ENCODE results near the gene PIK3CB. TPM values are rescaled to one million over a fixed set of nuclear protein-coding genes. Genes with fewer than 3 reads are reported as not detected.

PIK3CB gene
- total RNA-seq, 1 experiment from 2014 or later, result 29.7 TPM

DNA sequence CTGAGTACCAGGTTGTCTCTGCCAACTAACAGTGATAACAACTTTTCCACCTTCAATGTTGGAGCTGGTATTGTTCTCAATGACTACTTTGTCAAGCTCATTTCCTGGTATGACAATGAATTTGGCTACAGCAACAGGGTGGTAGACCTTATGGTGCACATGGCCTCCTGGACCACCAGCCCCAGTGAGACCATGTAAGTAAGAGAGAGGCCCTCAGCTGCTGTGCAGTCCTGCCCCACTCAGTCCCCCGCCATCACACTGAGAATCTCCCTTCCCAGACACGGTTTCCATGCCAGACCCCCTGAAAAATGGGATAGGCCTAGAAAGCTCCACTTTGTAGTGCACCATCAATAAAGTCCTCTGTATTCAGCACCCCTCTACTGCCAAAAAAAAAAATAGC, 56.1 kb downstream of the PIK3CB start:
- H3K9me3 Mint-ChIP-seq (ENCODE audit: unreplicated experiment), result no peaks in the 10 kb centered on the region
- Histone ChIP-seq H3K4me1 (no peaks in the 10 kb centered on the region), H3K36me3 (ENCODE audit: control insufficient read depth, insufficient read depth, low read length) (no peaks in the 10 kb centered on the region), H3K4me3 (ENCODE audit: low read depth, low read length) (no peak overlapping the region), H3K9me3 (no peaks in the 10 kb centered on the region), H3K27me3 (replicated peaks; ENCODE audit: control insufficient read depth, insufficient read depth, low read length) (no peaks in the 10 kb centered on the region)
- POLR2A ChIA-PET, result no interaction called here
- no peak overlapping the region for H3K4me3 Mint-ChIP-seq (ENCODE audit: unreplicated experiment)
- TF ChIP-seq, protein P1, sequence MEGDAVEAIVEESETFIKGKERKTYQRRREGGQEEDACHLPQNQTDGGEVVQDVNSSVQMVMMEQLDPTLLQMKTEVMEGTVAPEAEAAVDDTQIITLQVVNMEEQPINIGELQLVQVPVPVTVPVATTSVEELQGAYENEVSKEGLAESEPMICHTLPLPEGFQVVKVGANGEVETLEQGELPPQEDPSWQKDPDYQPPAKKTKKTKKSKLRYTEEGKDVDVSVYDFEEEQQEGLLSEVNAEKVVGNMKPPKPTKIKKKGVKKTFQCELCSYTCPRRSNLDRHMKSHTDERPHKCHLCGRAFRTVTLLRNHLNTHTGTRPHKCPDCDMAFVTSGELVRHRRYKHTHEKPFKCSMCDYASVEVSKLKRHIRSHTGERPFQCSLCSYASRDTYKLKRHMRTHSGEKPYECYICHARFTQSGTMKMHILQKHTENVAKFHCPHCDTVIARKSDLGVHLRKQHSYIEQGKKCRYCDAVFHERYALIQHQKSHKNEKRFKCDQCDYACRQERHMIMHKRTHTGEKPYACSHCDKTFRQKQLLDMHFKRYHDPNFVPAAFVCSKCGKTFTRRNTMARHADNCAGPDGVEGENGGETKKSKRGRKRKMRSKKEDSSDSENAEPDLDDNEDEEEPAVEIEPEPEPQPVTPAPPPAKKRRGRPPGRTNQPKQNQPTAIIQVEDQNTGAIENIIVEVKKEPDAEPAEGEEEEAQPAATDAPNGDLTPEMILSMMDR (IDR thresholded peaks at IDR 0.05; ENCODE audit: insufficient read depth in 1 of 2, low read depth in 1 of 2, low read length in 1 of 2, severe bottlenecking in 1 of 2, unreplicated experiment in 1 of 2), result no peak
- no peaks in the 10 kb centered on the region for H3K4me1 Mint-ChIP-seq (ENCODE audit: low read depth, unreplicated experiment)
- CTCF ChIA-PET, result interaction anchor here (0.6 kb wide), 1 partner anchor 138 kb away, joined by 3 read pairs; no protein-coding TSS in a partner anchor
- H3K27me3 Mint-ChIP-seq (ENCODE audit: insufficient read depth, unreplicated experiment), result no peaks in the 10 kb centered on the region
- no TSS peak for BruUV-seq (replicated peaks)
- intact Hi-C loops (cut with micrococcal nuclease; ENCODE audit: unreplicated experiment), result no loop called here
- no peak for DNase-seq
- H3K27ac Mint-ChIP-seq (ENCODE audit: unreplicated experiment), result no peak overlapping the region
- H3K36me3 Mint-ChIP-seq (ENCODE audit: insufficient read depth, unreplicated experiment), result peaks cover 16% of the 10 kb centered on the region

DNA sequence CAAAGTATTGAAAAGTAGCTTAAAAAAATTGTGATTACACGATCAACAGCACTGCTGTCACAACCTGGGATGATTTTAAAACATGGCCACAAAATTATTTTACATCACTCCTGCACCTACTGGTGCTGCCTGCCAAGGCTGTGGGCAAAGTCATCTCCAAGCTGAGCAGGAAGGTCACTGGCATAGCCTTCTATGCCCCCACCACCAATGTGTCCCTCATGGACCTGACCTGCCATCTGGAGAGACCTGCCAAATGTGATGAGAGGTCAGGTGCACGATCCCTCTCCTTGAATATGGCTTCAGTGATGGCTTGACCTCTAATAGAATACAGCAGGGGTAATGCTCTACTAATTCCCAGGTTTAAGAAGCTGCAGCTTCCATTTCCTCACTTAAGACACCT, 57.8 kb downstream of the PIK3CB start:
- ChIA-PET CTCF (interaction anchor here (0.9 kb wide), 1 partner anchor 143 kb away, joined by 4 read pairs; no protein-coding TSS in a partner anchor), POLR2A (interaction anchor here (0.7 kb wide), 1 partner anchor 1447 kb away, joined by 7 read pairs; no protein-coding TSS in a partner anchor)
- no peak for DNase-seq
- Histone ChIP-seq H3K27me3 (replicated peaks; ENCODE audit: control insufficient read depth, insufficient read depth, low read length) (no peaks in the 10 kb centered on the region), H3K4me1 (no peaks in the 10 kb centered on the region), H3K4me3 (ENCODE audit: low read depth, low read length) (no peak overlapping the region), H3K9me3 (no peaks in the 10 kb centered on the region), H3K36me3 (ENCODE audit: control insufficient read depth, insufficient read depth, low read length) (no peaks in the 10 kb centered on the region)
- Mint-ChIP-seq H3K27me3 (ENCODE audit: insufficient read depth, unreplicated experiment) (no peaks in the 10 kb centered on the region), H3K36me3 (ENCODE audit: insufficient read depth, unreplicated experiment) (peaks cover under 1% of the 10 kb centered on the region), H3K4me1 (ENCODE audit: low read depth, unreplicated experiment) (no peaks in the 10 kb centered on the region), H3K4me3 (ENCODE audit: unreplicated experiment) (no peak overlapping the region), H3K9me3 (ENCODE audit: unreplicated experiment) (no peaks in the 10 kb centered on the region), H3K27ac (ENCODE audit: unreplicated experiment) (no peak overlapping the region)
- TF ChIP-seq, protein P1 (IDR thresholded peaks at IDR 0.05; ENCODE audit: insufficient read depth in 1 of 2, low read depth in 1 of 2, low read length in 1 of 2, severe bottlenecking in 1 of 2, unreplicated experiment in 1 of 2), result no peak
- no TSS peak for BruUV-seq (replicated peaks)
- intact Hi-C loops (cut with micrococcal nuclease; ENCODE audit: unreplicated experiment), result no loop called here

DNA sequence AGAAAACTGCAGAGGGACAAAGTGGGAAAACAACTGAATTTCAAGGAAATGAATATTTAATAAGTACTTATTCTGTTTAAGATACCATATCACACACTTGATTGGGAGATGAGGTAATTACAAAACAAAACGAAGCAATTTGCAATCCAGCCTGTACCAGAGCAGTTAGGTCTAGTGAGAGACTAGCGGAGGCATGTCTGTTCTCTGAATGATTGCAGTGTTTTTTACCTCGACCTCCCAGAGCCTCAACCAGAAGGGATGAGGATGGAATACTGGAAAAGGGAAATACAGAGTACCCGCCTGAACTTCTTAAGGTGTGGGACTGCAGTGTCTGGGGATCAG, 59.5 kb downstream of the PIK3CB start:
- DNase-seq, result no peak
- Histone ChIP-seq H3K4me3 (ENCODE audit: low read depth, low read length) (no peak overlapping the region), H3K9me3 (no peaks in the 10 kb centered on the region), H3K36me3 (ENCODE audit: control insufficient read depth, insufficient read depth, low read length) (no peaks in the 10 kb centered on the region), H3K27me3 (replicated peaks; ENCODE audit: control insufficient read depth, insufficient read depth, low read length) (no peaks in the 10 kb centered on the region), H3K4me1 (no peaks in the 10 kb centered on the region)
- H3K4me1 Mint-ChIP-seq (ENCODE audit: low read depth, unreplicated experiment), result no peaks in the 10 kb centered on the region
- intact Hi-C loops (cut with micrococcal nuclease; ENCODE audit: unreplicated experiment), result no loop called here
- H3K36me3 Mint-ChIP-seq (ENCODE audit: insufficient read depth, unreplicated experiment), result no peaks in the 10 kb centered on the region
- BruUV-seq (replicated peaks), result no TSS peak
- H3K4me3 Mint-ChIP-seq (ENCODE audit: unreplicated experiment), result no peak overlapping the region
- CTCF ChIA-PET, result no interaction called here
- H3K9me3 Mint-ChIP-seq (ENCODE audit: unreplicated experiment), result no peaks in the 10 kb centered on the region
- TF ChIP-seq, protein P1 (IDR thresholded peaks at IDR 0.05; ENCODE audit: insufficient read depth in 1 of 2, low read depth in 1 of 2, low read length in 1 of 2, severe bottlenecking in 1 of 2, unreplicated experiment in 1 of 2), result no peak
- POLR2A ChIA-PET, result no interaction called here
- H3K27me3 Mint-ChIP-seq (ENCODE audit: insufficient read depth, unreplicated experiment), result no peaks in the 10 kb centered on the region
- no peak overlapping the region for H3K27ac Mint-ChIP-seq (ENCODE audit: unreplicated experiment)
